GM21786 (cell line): Measurements from ENCODE around the gene PPP1R13L.
A peak's percentile ranks its signal among the peaks of the same experiment; 100 is the strongest.
"Not testable (repeated sequence)": the region's sequence is repeated elsewhere in the genome, so short reads cannot be mapped to it uniquely, and the experiment has no call there.

Source experiments
- ATAC-seq: cut with Tn5 transposase; IDR thresholded peaks from one replicate; pipeline ENCODE4 v1.9.1; 2021; ENCODE audit not compliant: unreplicated experiment

PPP1R13L gene

DNA sequence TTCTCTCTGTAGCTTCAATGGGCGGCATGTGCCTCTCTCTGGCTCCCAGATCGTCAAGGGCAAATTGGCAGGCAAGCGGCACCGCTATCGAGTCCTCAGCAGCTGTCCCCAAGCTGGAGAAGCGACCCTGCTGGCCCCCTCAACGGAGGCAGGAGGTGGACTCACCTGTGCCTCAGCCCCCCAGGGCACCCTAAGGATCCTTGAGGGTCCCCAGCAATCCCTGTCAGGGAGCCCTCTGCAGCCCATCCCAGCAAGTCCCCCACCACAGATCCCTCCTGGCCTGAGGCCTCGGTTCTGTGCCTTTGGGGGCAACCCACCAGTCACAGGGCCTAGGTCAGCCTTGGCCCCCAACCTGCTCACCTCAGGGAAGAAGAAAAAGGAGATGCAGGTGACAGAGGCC is 3.3 kb upstream of the PPP1R13L start:
- no peak for ATAC-seq

DNA sequence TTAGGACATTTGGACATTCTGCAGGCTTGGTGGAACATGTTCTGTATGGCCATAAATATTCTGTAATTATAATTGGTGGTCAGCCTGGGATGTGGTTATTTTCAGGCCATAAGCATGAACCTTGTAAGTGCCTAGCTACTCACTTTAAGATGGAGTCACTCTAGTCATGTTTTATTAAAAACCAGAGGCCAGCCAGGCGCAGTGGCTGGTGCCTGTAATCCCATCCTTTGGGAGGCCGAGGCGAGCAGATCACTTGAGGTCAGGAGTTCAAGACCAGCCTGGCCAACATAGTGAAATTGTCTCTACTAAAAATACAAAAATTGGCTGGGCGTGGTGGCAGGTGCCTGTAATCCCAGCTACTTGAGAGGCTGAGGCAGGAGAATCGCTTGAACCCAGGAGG is 2.7 kb upstream of the PPP1R13L start:
- ATAC-seq, result not testable (repeated sequence)

DNA sequence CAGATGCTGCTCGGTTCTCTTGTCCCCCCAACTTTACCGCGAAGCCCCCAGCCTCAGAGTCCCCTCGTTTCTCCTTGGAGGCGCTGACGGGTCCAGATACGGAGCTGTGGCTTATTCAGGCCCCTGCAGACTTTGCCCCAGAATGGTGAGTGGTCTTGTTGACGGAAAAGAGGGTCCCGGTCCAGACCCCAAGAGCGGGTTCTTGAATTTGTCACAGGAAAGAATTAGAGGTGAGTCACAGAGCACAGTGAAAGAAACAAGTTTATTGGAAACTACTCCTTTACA is 2.2 kb upstream of the PPP1R13L start:
- no peak for ATAC-seq

DNA sequence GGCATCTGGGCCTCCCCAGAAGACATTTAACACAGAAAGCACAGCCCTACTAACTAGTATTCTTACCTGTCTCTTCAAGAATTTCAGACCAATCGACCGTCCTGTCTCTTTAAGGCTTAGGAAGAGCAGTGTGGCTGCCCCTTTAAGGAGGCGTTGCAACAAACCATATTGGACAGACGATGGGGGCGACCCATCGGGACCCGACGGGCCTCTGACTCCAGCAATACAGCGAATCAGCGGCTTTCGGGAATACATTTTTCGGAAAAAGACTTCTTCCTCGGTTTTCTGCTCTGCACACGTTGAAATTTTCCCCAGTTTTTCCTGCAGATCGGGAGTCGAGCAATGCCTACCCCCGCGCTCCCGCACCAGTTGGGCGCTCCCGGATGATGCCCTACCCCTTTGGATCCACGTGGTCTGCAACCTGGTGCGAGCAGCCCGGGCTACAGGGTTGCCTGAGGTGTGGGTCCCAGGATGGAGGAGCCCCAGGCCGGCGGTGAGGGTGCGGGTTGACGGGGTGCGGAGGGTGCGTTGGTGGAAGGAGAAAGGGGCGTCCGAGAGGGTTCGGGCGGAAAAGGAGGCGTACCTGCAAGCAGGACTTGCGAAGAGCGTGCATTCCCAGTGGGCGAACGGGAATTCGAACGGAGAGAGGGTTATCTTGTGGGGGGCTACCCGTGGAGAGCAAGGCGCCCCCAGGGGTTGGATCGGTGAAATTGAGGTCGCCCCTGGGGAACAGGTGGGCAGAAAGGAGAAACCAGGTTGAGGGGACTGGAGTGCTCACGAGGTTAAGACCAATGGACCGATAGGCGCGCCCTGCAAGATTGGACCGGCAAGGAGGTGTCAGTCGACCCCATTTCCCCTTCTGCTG is 1.6 kb upstream of the PPP1R13L start, which contains the start of gene POLR1G:
Gene POLR1G (plus strand): TSS at position 419 of the 865 bp plus-strand sequence. CDS start 53 bp downstream, at position 472.
- peak; percentile 71 for ATAC-seq

DNA sequence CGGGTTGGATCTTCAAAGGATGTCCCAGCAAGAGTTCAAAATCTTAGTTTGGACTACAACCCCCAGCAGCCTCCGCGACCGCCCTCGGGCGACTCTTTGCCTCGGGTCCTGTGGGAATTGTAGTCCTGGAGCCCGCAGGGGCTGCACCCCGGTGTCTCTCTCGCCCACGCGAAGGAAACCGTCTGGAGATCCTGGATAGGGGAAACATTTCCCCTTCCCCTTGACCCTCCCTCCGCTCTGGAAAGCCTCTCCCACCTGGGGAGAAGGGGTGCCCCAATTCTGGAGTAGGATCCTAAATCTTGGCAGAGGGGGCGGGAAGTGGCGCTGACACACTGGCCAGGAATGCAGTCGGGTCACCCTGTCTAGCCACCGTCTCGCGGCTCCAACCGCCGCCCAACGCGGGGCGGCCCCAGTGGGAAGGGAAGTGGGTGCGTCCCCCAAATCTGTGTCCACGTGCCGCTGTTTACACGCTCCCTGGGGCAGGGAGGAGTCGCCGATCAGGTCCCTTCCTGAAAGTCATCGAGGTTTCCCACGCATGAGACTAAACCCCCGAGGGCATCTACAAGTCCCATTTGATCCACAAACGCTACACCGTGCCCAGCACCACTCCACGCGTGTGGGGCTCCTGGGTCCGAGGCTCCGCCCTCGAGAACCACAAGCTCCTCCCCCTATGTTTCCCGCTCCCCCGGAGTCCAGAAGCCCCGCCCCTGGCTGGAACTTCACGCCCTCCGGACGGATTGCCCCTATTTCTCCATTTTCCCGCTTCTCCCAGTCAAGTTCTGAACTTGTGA is 761 bp upstream of the PPP1R13L start:
- ATAC-seq, result peak; percentile 33

DNA sequence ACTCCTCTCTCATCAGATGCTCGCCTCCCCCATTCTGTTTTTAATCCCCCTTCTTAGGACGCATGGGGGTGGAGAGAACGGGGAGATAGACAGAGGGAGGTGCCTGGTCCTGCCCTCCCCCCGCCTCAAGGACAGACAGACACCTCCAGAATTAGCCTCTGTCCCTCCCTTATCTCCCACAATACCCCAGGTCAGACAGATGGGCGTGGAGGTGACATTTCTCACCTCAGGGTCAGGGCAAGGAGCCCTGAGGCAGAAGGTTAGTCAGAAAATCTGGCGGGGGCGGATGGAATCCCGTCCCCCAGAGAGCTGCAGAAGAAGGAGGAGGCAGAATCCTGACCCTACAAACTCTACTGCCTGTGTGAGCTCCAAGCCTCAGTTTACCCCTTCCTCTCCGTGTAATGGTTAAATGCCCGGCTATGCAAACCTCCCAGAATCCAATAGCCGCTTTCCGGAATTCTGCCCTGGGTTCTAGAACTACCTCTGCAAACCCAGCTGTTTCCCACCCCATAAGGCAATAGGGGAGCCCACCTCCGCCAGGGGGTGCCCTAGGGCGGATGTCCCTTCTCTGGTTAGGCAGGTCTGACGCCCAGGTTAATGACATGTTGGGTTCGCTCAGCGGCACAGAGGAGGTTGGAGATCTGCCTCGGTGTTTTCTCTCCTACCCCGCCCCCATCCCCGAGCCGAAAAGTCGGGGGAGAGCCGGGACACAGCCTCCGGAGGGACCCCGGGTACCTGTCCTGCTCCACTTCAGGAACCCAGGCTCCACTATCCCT is 900 bp downstream of the PPP1R13L start:
- ATAC-seq, result no peak

DNA sequence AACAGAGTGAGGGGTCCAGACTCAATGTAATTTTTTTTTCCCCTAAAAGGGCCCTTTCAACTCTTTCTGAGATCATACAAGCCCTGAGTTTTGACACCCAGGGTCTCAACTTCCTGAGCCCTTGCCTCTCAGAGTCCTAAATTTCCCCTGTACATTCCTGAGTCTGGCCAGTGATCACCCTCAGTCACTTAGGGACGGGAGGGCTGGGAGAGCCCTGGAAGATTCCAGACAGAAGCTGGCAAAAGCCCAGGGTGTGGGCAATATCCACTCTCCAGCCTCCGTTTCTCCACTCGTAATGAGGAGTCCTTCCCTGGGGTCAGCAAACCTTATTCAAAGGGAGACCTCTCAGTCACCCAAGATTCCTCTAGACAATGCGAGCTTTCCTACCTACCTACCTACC is 1.6 kb downstream of the PPP1R13L start:
- ATAC-seq, result no peak

DNA sequence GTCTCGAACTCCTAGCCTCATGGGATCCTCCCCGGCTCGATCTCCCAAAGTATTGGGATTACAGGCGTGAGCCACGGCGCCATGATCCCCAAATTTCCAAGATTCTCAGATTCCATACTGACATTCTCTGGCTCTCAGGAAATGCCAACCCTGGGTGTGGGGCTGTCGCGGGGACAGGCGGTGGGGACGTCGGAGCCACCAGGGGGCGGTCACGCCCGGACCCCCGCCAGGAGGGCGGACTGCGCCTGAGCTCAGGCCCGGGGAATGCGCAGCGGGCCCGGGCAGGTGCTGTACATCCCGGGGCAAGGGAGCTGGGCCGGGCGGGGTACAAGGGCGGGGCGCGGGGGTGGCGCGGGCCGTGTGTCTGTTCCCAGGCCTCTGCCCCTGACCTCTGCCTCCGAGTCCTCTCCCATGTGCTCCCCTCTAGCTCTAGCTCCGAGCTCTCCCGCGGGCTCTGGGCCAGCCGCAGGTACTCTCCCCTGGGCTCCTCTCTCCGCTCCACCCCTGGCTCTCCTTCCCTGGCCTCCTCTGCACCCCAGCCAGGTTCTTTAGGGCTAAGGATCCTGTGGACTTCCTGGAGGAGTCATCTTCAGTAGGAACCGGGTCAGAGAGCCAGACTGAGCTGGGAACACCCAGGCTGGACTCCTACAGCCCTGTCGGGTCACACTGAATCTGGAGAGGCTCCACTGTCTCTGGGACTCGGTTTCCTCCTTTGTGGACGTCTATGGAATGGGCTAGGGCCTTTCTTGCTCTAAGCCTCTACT is 2.4 kb downstream of the PPP1R13L start:
- no peak for ATAC-seq

DNA sequence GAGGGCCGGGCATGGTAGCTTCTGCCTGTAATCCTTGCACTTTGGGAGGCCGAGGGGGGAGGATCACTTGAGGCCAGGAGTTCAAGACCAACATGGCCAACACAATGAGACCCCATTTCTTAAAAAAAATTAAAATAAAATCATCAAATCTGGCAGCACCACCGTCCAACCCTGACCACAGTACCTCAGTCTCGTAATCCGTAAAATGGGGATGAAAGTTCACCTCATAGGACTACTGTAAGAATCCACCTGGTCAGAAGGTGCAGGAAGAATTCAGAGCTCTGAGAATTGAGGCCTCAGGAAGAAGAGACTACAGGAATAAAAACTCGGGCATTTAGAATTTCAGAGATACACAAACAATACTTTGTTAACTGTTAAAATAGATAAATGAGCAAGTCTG is 3.1 kb downstream of the PPP1R13L start:
- no peak for ATAC-seq

DNA sequence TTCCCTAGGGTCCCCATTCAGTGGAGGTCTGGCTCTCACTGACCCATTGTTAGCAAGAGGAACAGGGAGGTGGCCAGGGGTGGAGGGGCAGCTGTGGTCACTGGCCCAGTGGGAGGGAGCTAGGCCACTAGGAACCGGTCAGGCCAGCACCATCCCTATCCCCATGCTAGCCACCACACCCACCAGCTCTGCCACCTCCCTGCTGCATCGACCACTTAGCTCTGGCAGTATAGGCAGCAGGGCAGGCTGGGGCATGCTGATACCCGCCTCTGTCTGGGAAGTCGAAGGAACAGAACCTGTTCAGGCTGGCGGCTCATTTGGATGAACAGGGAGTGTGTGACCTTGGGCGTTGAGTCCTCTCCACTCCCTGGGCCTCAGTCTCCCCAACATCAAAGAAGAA is 4.7 kb downstream of the PPP1R13L start:
- no peak for ATAC-seq

DNA sequence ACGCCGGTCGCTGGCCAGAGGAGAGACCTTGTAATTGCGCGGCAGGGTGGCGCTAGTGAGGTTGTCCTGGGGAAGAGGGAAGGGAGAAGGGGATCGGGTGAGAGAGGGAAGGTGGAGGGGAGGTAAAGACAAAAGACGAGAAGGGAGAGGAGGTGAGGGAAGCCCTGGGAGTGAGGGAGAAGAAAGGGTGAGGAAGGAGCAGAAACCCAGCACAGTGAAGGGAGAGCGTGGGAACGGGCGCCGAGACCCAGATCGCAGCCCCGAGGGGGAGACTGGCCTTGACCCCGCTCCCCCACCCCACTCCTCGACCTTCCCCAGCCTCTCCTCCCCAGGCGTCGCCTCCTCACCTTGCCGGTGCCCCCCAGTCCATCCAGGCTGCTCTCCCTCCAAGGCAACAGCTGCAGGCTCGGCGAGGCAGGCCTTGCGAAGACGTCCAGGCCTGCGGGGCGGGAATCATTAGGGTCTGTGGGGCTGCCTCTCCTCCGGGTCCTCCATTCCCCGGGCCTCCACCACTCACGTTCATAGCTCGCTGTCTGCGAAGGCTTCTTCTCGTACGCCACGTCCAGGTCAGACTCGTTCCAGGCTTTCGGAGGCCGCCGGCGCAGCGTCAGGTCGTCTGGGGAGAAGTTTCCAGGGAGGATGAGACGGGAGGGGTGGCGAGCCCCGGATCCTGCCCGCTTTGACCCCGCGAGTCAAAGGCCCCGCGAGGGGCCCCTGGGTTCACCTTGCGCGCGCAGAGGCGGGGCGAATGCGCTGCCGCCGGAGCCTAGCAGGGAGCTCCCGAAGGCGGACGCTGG is 8.8 kb downstream of the PPP1R13L start:
- ATAC-seq, result no peak

DNA sequence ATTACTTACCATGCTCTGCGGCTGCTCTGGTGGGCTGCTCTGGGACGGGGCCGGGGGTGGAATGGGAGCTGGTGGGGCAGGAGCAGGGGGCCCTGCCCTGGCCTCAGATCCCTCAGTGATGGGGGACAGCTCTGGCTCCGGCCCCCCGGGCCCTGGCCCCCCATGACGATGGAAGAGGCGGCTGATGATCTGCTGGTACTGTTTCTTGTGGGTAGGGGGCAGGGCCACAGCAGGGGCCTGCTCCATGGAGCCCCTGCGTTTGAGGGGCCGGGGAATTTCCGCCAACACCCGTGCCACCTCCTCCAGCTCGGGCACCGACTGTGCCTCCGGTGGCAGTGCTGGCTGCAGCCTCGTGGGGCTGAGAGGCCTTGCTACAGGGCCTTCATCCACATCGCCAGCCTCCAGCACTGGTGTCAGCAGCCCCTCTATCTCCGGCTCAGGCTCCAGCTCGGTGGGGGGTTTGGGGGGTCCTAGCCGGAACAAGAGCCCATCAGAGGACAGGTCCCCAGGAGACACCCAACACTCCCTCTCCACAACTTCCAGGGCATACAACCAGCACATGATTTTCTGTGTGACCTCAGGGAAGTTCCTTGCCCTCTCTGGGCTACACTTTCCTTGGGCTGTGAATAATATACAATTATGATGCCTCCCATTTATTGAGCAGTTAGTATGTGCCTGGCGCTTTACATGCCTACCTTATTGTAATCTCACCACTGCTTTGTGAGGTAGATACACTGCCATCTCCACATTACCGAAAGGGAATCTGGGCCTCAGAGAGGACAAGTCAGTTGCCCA is 12.8 kb downstream of the PPP1R13L start:
- no peak for ATAC-seq

DNA sequence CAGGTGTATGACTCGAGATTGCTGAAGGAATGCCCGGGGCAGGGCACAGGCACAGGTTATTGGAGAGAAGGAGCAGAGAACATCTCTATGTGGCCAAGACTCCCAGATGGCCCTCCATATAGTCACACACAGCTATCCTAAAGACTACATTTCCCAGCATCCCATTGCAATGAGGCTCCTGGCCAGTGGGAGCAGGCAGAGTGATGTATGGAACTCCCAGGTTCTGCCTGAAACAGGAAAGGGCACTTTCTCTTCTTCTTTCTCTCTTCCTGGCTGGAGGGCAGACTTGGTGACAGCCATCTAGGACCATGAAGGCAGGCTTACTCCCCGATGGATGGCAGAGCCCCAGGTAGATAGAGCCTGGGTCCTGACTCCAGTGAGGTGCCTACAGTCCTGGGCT is 13.5 kb downstream of the PPP1R13L start:
- ATAC-seq, result no peak

DNA sequence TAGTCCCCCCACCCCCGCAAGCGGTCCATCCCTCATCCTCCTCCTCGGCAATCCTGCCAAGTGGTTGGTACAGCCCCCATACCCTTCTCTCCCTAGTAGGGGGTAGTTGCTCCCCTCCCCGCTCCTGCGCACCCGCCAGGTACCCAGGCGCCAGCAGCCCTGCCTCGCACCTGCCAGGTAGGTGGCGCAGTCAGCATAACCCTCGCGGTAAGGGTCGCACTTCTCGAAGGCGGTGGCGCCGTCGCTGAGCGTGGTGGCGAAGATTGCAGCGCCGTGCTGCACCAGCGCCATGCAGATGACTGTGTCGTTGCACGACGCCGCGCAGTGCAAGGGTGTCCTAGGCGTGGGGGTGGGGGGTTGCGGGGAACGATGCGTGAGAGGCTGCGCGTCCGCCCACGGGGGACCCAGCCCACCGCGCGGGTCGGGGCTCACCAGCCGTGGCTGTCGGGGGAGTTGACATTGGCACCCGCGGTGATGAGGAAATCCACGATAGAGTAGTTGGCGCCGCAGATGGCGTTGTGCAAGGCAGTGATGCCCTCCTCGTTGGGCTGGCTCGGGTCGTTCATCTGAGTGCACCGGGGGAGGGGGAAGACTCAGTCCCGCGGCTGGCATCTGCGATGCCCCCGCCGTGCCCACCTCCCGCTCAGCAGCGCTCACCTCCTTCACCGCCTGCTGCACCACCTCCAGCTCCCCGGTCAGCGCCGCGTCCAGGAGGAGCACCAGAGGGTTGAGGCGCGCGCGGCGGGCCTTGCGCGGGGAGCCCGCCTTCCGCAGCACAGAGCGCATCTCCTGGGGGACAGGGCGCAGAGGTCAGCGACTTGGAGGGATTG is 19.3 kb downstream of the PPP1R13L start:
- no peak for ATAC-seq

DNA sequence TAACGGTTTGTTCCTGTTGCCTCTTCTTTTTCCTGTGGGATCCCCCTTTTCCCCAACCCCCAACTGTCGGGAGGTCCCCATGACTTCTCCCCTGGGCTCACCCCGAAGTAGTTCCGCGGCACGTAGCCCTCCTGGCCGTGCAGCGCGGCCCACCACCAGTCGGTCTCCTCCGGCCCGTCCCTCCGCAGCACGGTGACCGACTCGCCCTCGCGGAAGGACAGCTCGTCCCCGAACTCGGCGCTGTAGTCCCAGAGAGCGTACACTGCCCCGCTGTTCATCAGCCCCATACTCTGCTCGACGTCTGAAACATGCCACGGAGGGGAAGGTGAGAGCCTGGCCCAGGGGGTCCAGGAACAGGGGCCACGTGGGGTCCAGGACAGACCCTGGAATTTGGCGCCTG is 22.4 kb downstream of the PPP1R13L start:
- no peak for ATAC-seq

DNA sequence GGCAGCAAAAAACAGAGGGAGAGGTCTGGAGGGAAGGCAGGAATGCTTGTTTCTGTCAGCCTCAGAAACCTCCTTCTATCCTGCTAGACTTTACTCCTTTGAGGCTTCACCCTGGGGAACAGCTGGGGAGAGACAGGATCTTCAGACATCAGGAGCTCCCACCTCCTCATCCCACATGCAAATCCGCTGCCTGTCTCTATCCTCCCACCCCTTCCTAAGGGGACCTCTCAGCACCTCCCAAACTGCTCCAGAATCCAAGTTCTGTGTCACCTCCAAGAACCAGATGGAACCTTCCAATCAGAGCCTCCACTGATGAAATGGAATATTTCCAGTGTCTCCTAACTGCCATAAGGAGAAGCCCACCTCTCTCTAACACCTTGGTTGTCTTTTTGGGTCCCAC is 24.8 kb downstream of the PPP1R13L start:
- ATAC-seq, result no peak

DNA sequence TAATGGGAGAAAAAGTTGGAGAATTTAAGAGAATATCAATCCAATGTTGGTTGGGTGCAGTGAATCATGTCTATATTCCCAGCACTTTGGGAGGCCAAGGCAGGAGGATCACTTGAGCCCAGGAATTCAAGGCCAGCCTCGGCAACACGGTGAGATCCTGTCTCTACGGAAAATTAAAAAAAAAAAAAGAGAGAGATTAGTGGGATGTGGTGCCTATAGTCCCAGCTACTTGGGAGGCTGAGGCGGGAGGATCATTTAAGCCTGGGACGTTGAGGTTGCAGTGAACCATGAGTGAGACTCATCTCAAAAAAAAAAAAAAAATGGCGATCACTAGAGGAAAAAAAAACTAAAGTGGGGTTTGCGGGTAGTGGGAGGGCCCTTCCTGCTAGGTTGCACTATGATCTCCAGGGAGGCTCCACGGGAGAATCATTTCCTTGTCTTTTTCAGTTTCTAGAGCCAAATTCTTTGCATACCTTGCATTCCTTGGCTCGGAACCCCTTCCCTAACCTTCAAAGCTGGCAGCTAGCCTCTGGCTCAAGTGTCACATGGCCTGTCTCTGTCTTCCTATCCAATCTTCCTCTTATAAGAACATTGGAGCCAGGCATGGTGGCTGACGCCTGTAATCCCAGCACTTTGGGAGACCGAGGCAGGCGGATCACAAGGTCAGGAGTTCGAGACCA is 28.7 kb downstream of the PPP1R13L start:
- no peak for ATAC-seq
